GM12878 (cell line): ENCODE results near the gene MEDAG. TPM values are rescaled to one million over a fixed set of nuclear protein-coding genes. Genes with fewer than 3 reads are reported as not detected.

ENCODE experiments used
- ATAC-seq: fragments of 200-7000 bp; cut with Tn5 transposase; 3 replicates; pipeline ENCODE4 v1.9.1; 2020; ENCODE audit warnings: mild to moderate bottlenecking, moderate library complexity
- BruUV-seq: library from RNA; stranded (reverse); fragments of 400-500 nt; replicated peaks from 2 replicates; lab custom pipeline; 2021; lab: Mats Ljungman, UMichigan
- CTCF ChIA-PET: fragments of 300-600 bp; sonication (Branson Sonifier 250); formaldehyde crosslinking; extraction: SDS; loops from one replicate; lab custom pipeline; 2021; ENCODE audit warnings: inconsistent platforms; lab: Yijun Ruan, JAX
- POLR2A ChIA-PET: fragments of 350-600 bp; formaldehyde crosslinking; extraction: SDS; loops from one replicate; lab custom pipeline; 2021; ENCODE audit warnings: inconsistent platforms; lab: Charles Lee
- RAD21 ChIA-PET: fragments of 300-600 bp; sonication (Branson Sonifier 250); formaldehyde crosslinking; loops from one replicate; lab custom pipeline; 2023; ENCODE audit warnings: antibody characterized with exemption; ENCODE audit not compliant: unreplicated experiment; lab: Charles Lee
- SMC1A ChIA-PET: fragments of 300-600 bp; sonication (Branson Sonifier 250); formaldehyde crosslinking; loops from one replicate; lab custom pipeline; 2023; ENCODE audit not compliant: unreplicated experiment, uncharacterized antibody; lab: Charles Lee
- DNase-seq: peaks from one replicate; pipeline ENCODE4 v3.0.0-alpha.2; 2011; ENCODE audit warnings: low read depth, low spot score
- FAIRE-seq: peaks from 3 replicates; lab custom pipeline; 2011; peaks lifted over from hg19 to GRCh38; lab: Jason Lieb, UNC
- H2AFZ ChIP-seq: 2 replicates; pipeline ENCODE4 v1.6.0; 2011; ENCODE audit warnings: low read depth, low read length, control low read depth; ENCODE audit not compliant: control insufficient read depth
- H3K27ac ChIP-seq: 2 replicates; pipeline ENCODE4 v1.5.1; 2011; ENCODE audit warnings: control low read depth; ENCODE audit not compliant: control insufficient read depth, insufficient read depth
- H3K27me3 ChIP-seq, 2 experiments: replicated peaks in 1 of 2; 2 replicates each; pipeline versions ENCODE4 v1.6.0 to v1.6.1; 2011; ENCODE audit warnings: low read length in 1 of 2; ENCODE audit not compliant: control insufficient read depth in 2 of 2, insufficient read depth in 2 of 2
- H3K36me3 ChIP-seq, 2 experiments: 2 replicates each; pipeline ENCODE4 v1.5.1; 2011; ENCODE audit warnings: low read length in 1 of 2; ENCODE audit not compliant: control insufficient read depth in 2 of 2, insufficient read depth in 2 of 2
- H3K4me1 ChIP-seq: 2 replicates; pipeline ENCODE4 v1.6.1; 2011; ENCODE audit warnings: mild to moderate bottlenecking, low read length, moderate library complexity, mixed read lengths; ENCODE audit not compliant: control insufficient read depth, insufficient read depth
- H3K4me2 ChIP-seq: 2 replicates; pipeline ENCODE4 v1.6.0; 2011; ENCODE audit warnings: control low read depth; ENCODE audit not compliant: control insufficient read depth, insufficient read depth
- H3K4me3 ChIP-seq: fragments of 200-600 bp; sonication (generic); 2 replicates; pipeline ENCODE4 v1.5.1; 2016
- H3K79me2 ChIP-seq: 2 replicates; pipeline ENCODE4 v1.6.0; 2011; ENCODE audit warnings: low read length; ENCODE audit not compliant: control insufficient read depth, insufficient read depth
- H3K9ac ChIP-seq: 2 replicates; pipeline ENCODE4 v1.8.0; 2011; ENCODE audit warnings: low read length, control low read depth, mixed read lengths; ENCODE audit not compliant: control insufficient read depth, insufficient read depth
- H3K9me3 ChIP-seq: replicated peaks from 3 replicates; pipeline ENCODE4 v1.5.1; 2011; ENCODE audit warnings: mild to moderate bottlenecking, low read length; ENCODE audit not compliant: control insufficient read depth, insufficient read depth
- H4K20me1 ChIP-seq: 2 replicates; pipeline ENCODE4 v1.6.0; 2011; ENCODE audit not compliant: control insufficient read depth, insufficient read depth
- BCL3 ChIP-seq: IDR thresholded peaks from 2 replicates; pipeline ENCODE4 v1.6.1; 2011; ENCODE audit warnings: borderline replicate concordance, low read depth, mild to moderate bottlenecking, moderate library complexity, low read length; ENCODE audit not compliant: insufficient read depth, poor library complexity, severe bottlenecking
- FOS ChIP-seq: IDR thresholded peaks from 3 replicates; pipeline ENCODE4 v1.6.1; 2011; ENCODE audit warnings: borderline replicate concordance; ENCODE audit not compliant: insufficient read length; ENCODE audit errors: extremely low read depth
- HDAC6 ChIP-seq: fragments of 200-600 bp; sonication (generic); IDR thresholded peaks from one replicate; pipeline ENCODE4 v1.8.0; 2017; ENCODE audit warnings: antibody characterized with exemption; ENCODE audit not compliant: unreplicated experiment
- NKRF ChIP-seq: fragments of 450-650 bp; conservative IDR thresholded peaks from 2 replicates; pipeline ENCODE4 v1.6.1; 2017; ENCODE audit warnings: mild to moderate bottlenecking, moderate library complexity
- PBX3 ChIP-seq: IDR thresholded peaks from 2 replicates; pipeline ENCODE4 v1.6.1; 2011; ENCODE audit warnings: mild to moderate bottlenecking, low read depth, low read length, moderate library complexity; ENCODE audit not compliant: insufficient replicate concordance
- RAD21 ChIP-seq: IDR thresholded peaks from 2 replicates; pipeline ENCODE4 v1.6.1; 2011; ENCODE audit warnings: mild to moderate bottlenecking, low read depth, low read length, moderate library complexity; ENCODE audit not compliant: insufficient read depth
- SMAD1 ChIP-seq: fragments of 450-650 bp; IDR thresholded peaks from 2 replicates; pipeline ENCODE4 v1.6.1; 2018; ENCODE audit warnings: mild to moderate bottlenecking, low read depth; ENCODE audit not compliant: partially characterized antibody
- TAF1 ChIP-seq: IDR thresholded peaks from 2 replicates; pipeline ENCODE4 v1.6.1; 2011; ENCODE audit warnings: mild to moderate bottlenecking, low read depth, low read length, borderline replicate concordance
- YY1 ChIP-seq: IDR thresholded peaks from 2 replicates; pipeline ENCODE4 v1.6.1; 2011; ENCODE audit warnings: low read depth, mild to moderate bottlenecking, low read length
- ZNF592 ChIP-seq: fragments of 450-650 bp; IDR thresholded peaks from 2 replicates; pipeline ENCODE4 v1.6.1; 2017; ENCODE audit warnings: mild to moderate bottlenecking, moderate library complexity
- WGBS: methylation state at CpG from one replicate; pipeline ENCODE4 v1.1.6; 2016; ENCODE audit warnings: low lambda C conversion rate; ENCODE audit not compliant: insufficient replicate concordance, insufficient coverage; ENCODE audit errors: missing lambda C conversion rate; 5-methylcytosine and 5-hydroxymethylcytosine counted together
- in situ Hi-C: fragments of 300-500 bp; cut with MboI; formaldehyde crosslinking; loops from 9 replicates; pipeline ENCODE4 v1.14.3; 2018; ENCODE audit warnings: mixed read lengths
- intact Hi-C: fragments of 100-400 bp; cut with micrococcal nuclease; formaldehyde crosslinking; loops from one replicate; pipeline ENCODE4 v1.14.2; 2022; ENCODE audit not compliant: unreplicated experiment
- polyA plus RNA-seq, 11 experiments: library from polyadenylated mRNA; depleted of rRNA in 4 of 11; unstranded in 6 of 11; stranded (reverse) in 5 of 11; fragments of >200 nt; fragmentation: Nextera tagmentation in 4 of 11; fragmentation: Illumina TruSeq in 1 of 11; extraction: Ambion mirVana in 4 of 11; extraction: Trizol in 1 of 11; gene quantifications; 1 replicate in 1 of 11; 2 replicates in 10 of 11; pipeline versions ENCODE4 v1.2.1 to v1.2.3, GENCODE V29; 2011 to 2016; ENCODE audit warnings: inconsistent platforms in 2 of 11, missing spikeins in 2 of 11, low read depth in 1 of 11
- total RNA-seq, 4 experiments: library from RNA; depleted of rRNA in 3 of 4; stranded (reverse); fragments of >200 nt in 3 of 4; fragmentation: Illumina TruSeq in 1 of 4; extraction: Trizol in 1 of 4; gene quantifications; 2 replicates each; pipeline versions ENCODE4 v1.2.1 to v1.2.3, GENCODE V29; 2013 to 2021

MEDAG gene
- total and polyA plus RNA-seq, 10 of the 15 experiments (the other 5 are each of a cell fraction or from before 2014, with no cell fraction given), result 0.03 TPM; not detected in 9

GRCh38 chr13:30865123-30866049 is 40.7 kb upstream of the MEDAG start (continued):
- peak; percentile 93 for TF ChIP-seq RAD21
- no peak for TF ChIP-seq PBX3

GRCh38 chr13:30866677-30867076 is 39.4 kb upstream of the MEDAG start:
- intact Hi-C loops, result loop anchor here (5.0 kb wide), 2 partner anchors 54 to 194 kb away; no protein-coding TSS in a partner anchor
- no peak for ATAC-seq
- no peak overlapping the region for H3K4me2 ChIP-seq
- ChIA-PET SMC1A (interaction anchor here (1.0 to 2.4 kb wide), 3 partner anchors 11 to 221 kb away, joined by 3 to 11 read pairs (median 4); no protein-coding TSS in a partner anchor), RAD21 (interaction anchor here (1.4 kb wide), 1 partner anchor 11 kb away, joined by 8 read pairs; no protein-coding TSS in a partner anchor), CTCF (interaction anchor here (1.0 to 6.0 kb wide), 16 partner anchors 8 to 734 kb away, joined by 3 to 26 read pairs (median 5); no protein-coding TSS in a partner anchor), POLR2A (no interaction called here)
- no peaks in the 10 kb centered on the region for H3K36me3 ChIP-seq
- no TSS peak for BruUV-seq
- H3K4me1 ChIP-seq, result no peaks in the 10 kb centered on the region
- H3K27ac ChIP-seq, result no peak overlapping the region
- H3K9ac ChIP-seq, result no peak overlapping the region
- no peak for FAIRE-seq
- H3K79me2 ChIP-seq, result no peaks in the 10 kb centered on the region
- 0 out of 2 replicates have a peak, but pooled peaks cover 2% of the 10 kb centered on the region for H4K20me1 ChIP-seq
- peaks cover 0 to 4% of the 10 kb centered on the region in 2 experiments; a peak in 2 of 4 replicates for H3K27me3 ChIP-seq
- no peaks in the 10 kb centered on the region for H3K9me3 ChIP-seq
- in situ Hi-C loops, result no loop called here
- 30% methylated on average over 4 of the region's 4 CpGs for WGBS
- H2AFZ ChIP-seq, result no peak overlapping the region
- no peak for DNase-seq
- no peak overlapping the region for H3K4me3 ChIP-seq
- no peak for TF ChIP-seq ZNF592
- TF ChIP-seq TAF1, result no peak
- TF ChIP-seq BCL3, result no peak
- TF ChIP-seq FOS, result no peak
- no peak for TF ChIP-seq HDAC6
- TF ChIP-seq NKRF, result no peak
- no peak for TF ChIP-seq YY1
- TF ChIP-seq SMAD1, result no peak
